Ishikawa (cell line): ENCODE results near the gene MACROD2.

Experiments
- EP300 ChIP-seq: IDR thresholded peaks from 2 replicates; pipeline ENCODE4 v1.6.1; 2012; ENCODE audit warnings: borderline replicate concordance
- RAD21 ChIP-seq: IDR thresholded peaks from 2 replicates; pipeline ENCODE4 v1.6.1; 2012; ENCODE audit warnings: low read depth
- ZBTB7A ChIP-seq: IDR thresholded peaks from 2 replicates; pipeline ENCODE4 v1.6.1; 2012; ENCODE audit warnings: low read depth

DNA sequence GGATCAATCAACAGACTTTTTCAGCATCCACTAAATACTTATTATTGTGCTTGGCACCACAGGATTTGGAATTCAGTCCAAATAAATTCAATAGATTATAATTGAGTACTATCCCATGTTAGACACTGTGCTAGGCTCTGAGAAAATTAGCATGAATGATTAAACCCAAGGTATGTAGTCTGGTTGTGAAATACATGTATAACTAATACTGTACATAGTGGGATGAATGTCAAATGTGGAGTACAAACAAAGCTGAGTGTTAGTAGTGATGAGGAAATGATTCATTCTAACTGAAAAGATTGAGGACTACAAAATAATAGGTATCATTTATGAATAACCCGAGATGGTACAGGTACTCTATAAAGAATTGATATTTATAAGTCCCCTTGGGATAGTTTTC lies 454.0 kb downstream of the MACROD2 start:
- TF ChIP-seq RAD21, result no peak
- no peak for TF ChIP-seq EP300
- TF ChIP-seq ZBTB7A, result no peak
